NT2/D1 (cell line): ENCODE results near the gene ESRRB.

Experiments used
- DNase-seq: peaks from one replicate; pipeline ENCODE4 v3.0.0-alpha.2; 2011; ENCODE audit warnings: low read depth, low spot score
- H3K27me3 ChIP-seq: 2 replicates; pipeline ENCODE4 v1.6.0; 2011; ENCODE audit warnings: mild to moderate bottlenecking; ENCODE audit not compliant: insufficient read length, insufficient read depth
- H3K36me3 ChIP-seq: 2 replicates; pipeline ENCODE4 v1.6.1; 2011; ENCODE audit warnings: mild to moderate bottlenecking, low read length, mixed read lengths; ENCODE audit not compliant: insufficient read depth, insufficient read length
- H3K4me1 ChIP-seq: 2 replicates; pipeline ENCODE4 v1.5.1; 2011; ENCODE audit not compliant: insufficient read depth, insufficient read length
- H3K4me3 ChIP-seq: 2 replicates; pipeline ENCODE4 v1.5.1; 2011; ENCODE audit warnings: low read depth; ENCODE audit not compliant: insufficient read length
- H3K9ac ChIP-seq: 2 replicates; pipeline ENCODE4 v1.6.0; 2011; ENCODE audit warnings: low read depth; ENCODE audit not compliant: insufficient read length
- H3K9me3 ChIP-seq: 2 replicates; pipeline ENCODE4 v1.5.1; 2011; ENCODE audit warnings: mild to moderate bottlenecking, low read length; ENCODE audit not compliant: insufficient read depth
- SUZ12 ChIP-seq: IDR thresholded peaks from 2 replicates; pipeline ENCODE4 v1.6.1; 2011; ENCODE audit not compliant: insufficient read length, insufficient read depth; ENCODE audit errors: extremely low read depth
- YY1 ChIP-seq: IDR thresholded peaks from 2 replicates; pipeline ENCODE4 v1.6.1; 2011; ENCODE audit not compliant: insufficient read length, insufficient read depth
- ZNF274 ChIP-seq: IDR thresholded peaks from 2 replicates; pipeline ENCODE4 v1.6.1; 2011; ENCODE audit warnings: mild to moderate bottlenecking, low read depth, low read length

Gene ESRRB

GRCh38 chr14:76346391-76347160 lies 29.4 kb upstream of the ESRRB start:
- DNase-seq, result no peak
- Histone ChIP-seq H3K4me3 (no peak overlapping the region), H3K9ac (no peak overlapping the region), H3K9me3 (peaks cover 13% of the 10 kb centered on the region; the same call in 1 of the 2 replicates), H3K36me3 (no peaks in the 10 kb centered on the region), H3K27me3 (peaks cover 19% of the 10 kb centered on the region), H3K4me1 (peaks cover 3% of the 10 kb centered on the region)
- no peak for TF ChIP-seq ZNF274
- no peak for TF ChIP-seq YY1
- TF ChIP-seq SUZ12, result no peak

GRCh38 chr14:76348898-76349297 lies 27.0 kb upstream of the ESRRB start:
- H3K9me3 ChIP-seq, result peaks cover 13% of the 10 kb centered on the region; the same call in 1 of the 2 replicates
- no peak overlapping the region for H3K4me3 ChIP-seq
- peaks cover 34% of the 10 kb centered on the region for H3K27me3 ChIP-seq
- no peaks in the 10 kb centered on the region for H3K36me3 ChIP-seq
- TF ChIP-seq ZNF274 (no peak), YY1 (no peak), SUZ12 (no peak)
- DNase-seq, result peak; percentile 38
- no peak overlapping the region for H3K9ac ChIP-seq
- H3K4me1 ChIP-seq, result peaks cover 6% of the 10 kb centered on the region

GRCh38 chr14:76349993-76350392 lies 25.9 kb upstream of the ESRRB start:
- peaks cover 34% of the 10 kb centered on the region for H3K27me3 ChIP-seq
- H3K9ac ChIP-seq, result no peak overlapping the region
- H3K4me3 ChIP-seq, result no peak overlapping the region
- H3K9me3 ChIP-seq, result peaks cover 13% of the 10 kb centered on the region; the same call in 1 of the 2 replicates
- peaks cover 6% of the 10 kb centered on the region for H3K4me1 ChIP-seq
- TF ChIP-seq YY1 (no peak), ZNF274 (no peak), SUZ12 (no peak)
- no peaks in the 10 kb centered on the region for H3K36me3 ChIP-seq
- DNase-seq, result no peak

GRCh38 chr14:76350671-76351070 lies 25.3 kb upstream of the ESRRB start:
- DNase-seq, result no peak
- TF ChIP-seq SUZ12, result no peak
- TF ChIP-seq ZNF274, result no peak
- TF ChIP-seq YY1, result no peak
- H3K4me1 ChIP-seq, result peaks cover 6% of the 10 kb centered on the region
- no peaks in the 10 kb centered on the region for H3K36me3 ChIP-seq
- peaks cover 13% of the 10 kb centered on the region; the same call in 1 of the 2 replicates for H3K9me3 ChIP-seq
- H3K27me3 ChIP-seq, result peaks cover 34% of the 10 kb centered on the region
- no peak overlapping the region for H3K4me3 ChIP-seq
- H3K9ac ChIP-seq, result no peak overlapping the region

- no peaks in the 10 kb centered on the region for H3K36me3 ChIP-seq
- no peak overlapping the region for H3K4me3 ChIP-seq
- TF ChIP-seq YY1, result no peak
- no peak for TF ChIP-seq SUZ12
- no peak for TF ChIP-seq ZNF274
- DNase-seq, result no peak
- no peak overlapping the region for H3K9ac ChIP-seq
- H3K27me3 ChIP-seq, result peaks cover 34% of the 10 kb centered on the region
- peaks cover 6% of the 10 kb centered on the region for H3K4me1 ChIP-seq
- H3K9me3 ChIP-seq, result peaks cover 13% of the 10 kb centered on the region; the same call in 1 of the 2 replicates
These were observed 24.0 kb upstream of the ESRRB start for GRCh38 chr14:76351941-76352340.

- Histone ChIP-seq H3K36me3 (no peaks in the 10 kb centered on the region), H3K9me3 (peaks cover 13% of the 10 kb centered on the region; the same call in 1 of the 2 replicates), H3K4me1 (peaks cover 6% of the 10 kb centered on the region), H3K27me3 (peaks cover 34% of the 10 kb centered on the region), H3K9ac (peak overlapping the region; percentile 32), H3K4me3 (no peak overlapping the region)
- peak; percentile 39 for DNase-seq
- TF ChIP-seq ZNF274 (no peak), YY1 (no peak), SUZ12 (no peak)
These were observed 23.2 kb upstream of the ESRRB start for GRCh38 chr14:76352639-76353281.

- Histone ChIP-seq H3K27me3 (peaks cover 34% of the 10 kb centered on the region), H3K9me3 (peaks cover 13% of the 10 kb centered on the region; the same call in 1 of the 2 replicates), H3K4me1 (peaks cover 4% of the 10 kb centered on the region), H3K36me3 (no peaks in the 10 kb centered on the region), H3K4me3 (no peak overlapping the region), H3K9ac (no peak overlapping the region)
- DNase-seq, result no peak
- TF ChIP-seq SUZ12 (no peak), YY1 (no peak), ZNF274 (no peak)
These were observed 21.6 kb upstream of the ESRRB start for GRCh38 chr14:76354310-76354709.
